ENCODE data around the gene TAGLN2.

TAGLN2 gene

DNA sequence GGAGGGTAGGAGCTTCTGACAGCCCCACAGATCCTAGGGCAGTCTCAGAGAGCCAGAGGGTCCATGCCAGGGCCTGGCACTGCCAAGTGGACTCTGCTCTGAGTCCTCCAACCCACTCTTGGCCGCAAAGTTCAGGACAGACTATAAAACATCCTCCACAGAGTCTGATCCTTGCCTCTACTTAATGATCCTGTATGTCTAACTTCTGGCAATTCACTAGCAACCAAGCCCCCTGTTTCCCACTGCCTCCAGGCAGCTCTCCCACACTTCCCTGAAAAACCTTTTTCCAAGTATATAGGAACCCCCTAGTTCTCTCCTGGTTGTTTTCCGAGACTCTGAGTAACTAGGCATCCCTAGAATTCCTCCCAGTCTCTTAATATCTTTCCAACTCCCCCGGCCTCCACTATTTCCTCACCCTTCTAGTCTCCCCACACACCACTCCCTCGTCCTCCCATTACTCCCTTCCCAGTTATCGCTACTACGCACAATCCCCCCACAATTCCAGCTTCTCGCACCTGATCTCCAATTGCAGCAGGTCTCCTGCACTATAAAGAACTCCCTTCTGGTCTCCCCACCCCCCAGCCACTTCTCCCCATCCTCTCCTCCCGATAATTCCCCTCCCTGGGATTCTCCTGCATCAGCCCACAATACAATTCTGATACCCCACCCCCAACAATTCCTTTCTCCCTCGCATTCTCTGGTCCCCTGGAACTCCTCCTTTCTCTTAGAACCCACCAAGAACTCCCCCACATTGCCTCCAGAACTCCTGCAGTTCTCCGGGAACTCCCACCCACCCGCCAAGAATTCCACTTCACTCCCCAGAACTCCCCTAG, 19.5 kb upstream of the TAGLN2 start:
- peaks cover 18% of the 10 kb centered on the region for H3K4me1 ChIP-seq
- H3K27me3 ChIP-seq (ENCODE audit: low read depth) = no peaks in the 10 kb centered on the region
- H3K4me3 ChIP-seq = peak overlapping the region; percentile 43
- H3K36me3 ChIP-seq (replicated peaks) = no peaks in the 10 kb centered on the region
- no peak for DNase-seq (ENCODE audit: low spot score in 2 of 2)
- no peaks in the 10 kb centered on the region for H3K9me3 ChIP-seq
- in situ Hi-C loops (cut with MboI; ENCODE audit: low sequenced_read_pairs) = loop anchor here (25.0 kb wide), 2 partner anchors 292 to 417 kb away; partner anchors contain the start of gene NHLH1

DNA sequence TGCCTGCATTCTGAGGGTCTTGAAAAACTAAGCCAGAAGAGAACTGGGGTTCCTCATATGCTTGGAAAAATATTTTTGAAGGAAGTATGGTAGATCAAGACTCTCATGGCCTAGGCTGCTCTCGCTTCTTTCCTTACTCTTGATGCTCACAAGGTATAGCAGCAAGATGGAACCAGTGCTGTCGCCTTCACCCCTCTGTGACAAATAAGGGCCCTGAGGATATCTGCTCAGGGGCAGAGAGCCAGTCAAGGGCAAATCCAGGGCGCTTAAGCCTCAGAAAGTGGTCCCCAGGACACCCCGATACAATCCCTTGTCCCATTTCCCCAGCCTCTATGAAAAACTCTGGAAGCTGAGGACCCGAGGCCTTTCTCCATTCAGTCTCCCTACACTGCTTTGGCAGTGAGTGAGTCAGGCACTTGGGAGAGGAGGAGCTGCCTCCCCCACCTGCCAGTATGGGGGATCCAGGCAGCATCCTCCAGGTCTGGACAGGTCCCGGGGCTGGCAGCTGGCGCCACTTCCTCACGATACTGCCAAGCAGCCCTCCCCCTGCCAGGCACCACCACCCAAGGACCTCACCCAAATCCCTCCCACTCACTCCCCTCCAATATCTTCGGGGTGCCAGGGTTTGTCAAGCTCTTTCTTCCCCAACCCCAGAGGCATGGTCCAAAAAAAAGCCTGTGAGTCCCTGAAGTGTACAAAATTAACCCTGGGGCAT, 18.8 kb upstream of the TAGLN2 start:
- in situ Hi-C loops (cut with MboI; ENCODE audit: low sequenced_read_pairs) = loop anchor here (25.0 kb wide), 2 partner anchors 293 to 418 kb away; partner anchors contain the start of gene NHLH1
- Histone ChIP-seq H3K27me3 (ENCODE audit: low read depth) (no peaks in the 10 kb centered on the region), H3K36me3 (replicated peaks) (no peaks in the 10 kb centered on the region), H3K4me3 (no peak overlapping the region), H3K9me3 (no peaks in the 10 kb centered on the region), H3K4me1 (peaks cover 21% of the 10 kb centered on the region)
- DNase-seq (ENCODE audit: low spot score in 2 of 2) = no peak

DNA sequence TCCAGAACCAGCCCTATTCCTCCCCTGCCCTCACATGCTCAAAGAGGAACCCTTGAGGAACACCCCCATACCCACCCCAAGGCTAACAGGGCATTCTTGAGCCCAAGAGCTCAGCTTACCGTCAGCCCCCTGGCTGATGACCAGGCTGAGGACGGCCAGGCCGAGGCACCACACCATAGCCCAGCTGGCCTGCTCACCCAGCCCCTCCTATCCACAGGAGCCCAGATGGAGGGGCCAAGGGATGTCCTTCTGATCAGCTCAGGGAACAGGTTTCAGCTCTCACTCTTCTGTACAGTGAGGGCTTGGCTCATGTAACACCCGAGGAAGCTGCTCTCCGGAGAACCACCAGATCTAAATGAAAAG, 18.0 kb upstream of the TAGLN2 start:
- no peaks in the 10 kb centered on the region for H3K27me3 ChIP-seq (ENCODE audit: low read depth)
- H3K4me1 ChIP-seq = peaks cover 23% of the 10 kb centered on the region
- in situ Hi-C loops (cut with MboI; ENCODE audit: low sequenced_read_pairs) = loop anchor here (25.0 kb wide), 2 partner anchors 294 to 419 kb away; partner anchors contain the start of gene NHLH1
- H3K4me3 ChIP-seq = no peak overlapping the region
- DNase-seq (ENCODE audit: low spot score in 2 of 2) = no peak
- no peaks in the 10 kb centered on the region for H3K9me3 ChIP-seq
- H3K36me3 ChIP-seq (replicated peaks) = no peaks in the 10 kb centered on the region

DNA sequence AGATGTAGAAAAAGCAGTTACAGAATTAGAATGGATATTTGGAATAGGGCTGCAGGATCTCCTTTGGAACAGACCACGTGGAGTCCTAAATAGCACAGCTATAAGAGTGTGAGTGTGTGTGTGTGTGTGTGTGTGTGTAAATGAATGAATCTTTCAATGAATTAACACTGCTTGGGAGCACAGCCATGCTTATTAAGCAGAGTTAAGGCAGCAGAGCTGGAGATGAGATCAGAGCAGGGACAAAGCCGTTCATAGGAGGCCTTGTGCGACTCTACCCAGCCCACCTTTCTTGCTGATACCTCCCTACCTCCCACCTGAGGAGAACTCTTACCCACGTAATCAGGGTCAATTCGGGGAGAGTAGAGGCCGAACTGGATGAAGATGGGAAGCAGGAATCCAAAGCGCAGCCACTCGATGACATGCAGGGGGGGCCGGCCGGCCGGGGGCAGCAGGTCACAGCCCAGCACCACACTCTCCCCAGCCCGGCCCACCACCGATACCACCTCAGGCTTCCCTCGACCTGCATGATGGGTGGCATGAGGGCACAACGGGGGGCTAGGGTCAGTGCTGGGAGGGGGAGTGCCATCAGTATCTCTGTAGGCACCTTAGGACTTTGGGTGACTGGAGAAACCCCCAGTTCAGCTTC, 17.4 kb upstream of the TAGLN2 start:
- no peaks in the 10 kb centered on the region for H3K27me3 ChIP-seq (ENCODE audit: low read depth)
- in situ Hi-C loops (cut with MboI; ENCODE audit: low sequenced_read_pairs) = loop anchor here (25.0 kb wide), 2 partner anchors 295 to 420 kb away; partner anchors contain the start of gene NHLH1
- peaks cover 27% of the 10 kb centered on the region for H3K4me1 ChIP-seq
- no peaks in the 10 kb centered on the region for H3K9me3 ChIP-seq
- no peak overlapping the region for H3K4me3 ChIP-seq
- H3K36me3 ChIP-seq (replicated peaks) = no peaks in the 10 kb centered on the region
- DNase-seq (ENCODE audit: low spot score in 2 of 2) = no peak

DNA sequence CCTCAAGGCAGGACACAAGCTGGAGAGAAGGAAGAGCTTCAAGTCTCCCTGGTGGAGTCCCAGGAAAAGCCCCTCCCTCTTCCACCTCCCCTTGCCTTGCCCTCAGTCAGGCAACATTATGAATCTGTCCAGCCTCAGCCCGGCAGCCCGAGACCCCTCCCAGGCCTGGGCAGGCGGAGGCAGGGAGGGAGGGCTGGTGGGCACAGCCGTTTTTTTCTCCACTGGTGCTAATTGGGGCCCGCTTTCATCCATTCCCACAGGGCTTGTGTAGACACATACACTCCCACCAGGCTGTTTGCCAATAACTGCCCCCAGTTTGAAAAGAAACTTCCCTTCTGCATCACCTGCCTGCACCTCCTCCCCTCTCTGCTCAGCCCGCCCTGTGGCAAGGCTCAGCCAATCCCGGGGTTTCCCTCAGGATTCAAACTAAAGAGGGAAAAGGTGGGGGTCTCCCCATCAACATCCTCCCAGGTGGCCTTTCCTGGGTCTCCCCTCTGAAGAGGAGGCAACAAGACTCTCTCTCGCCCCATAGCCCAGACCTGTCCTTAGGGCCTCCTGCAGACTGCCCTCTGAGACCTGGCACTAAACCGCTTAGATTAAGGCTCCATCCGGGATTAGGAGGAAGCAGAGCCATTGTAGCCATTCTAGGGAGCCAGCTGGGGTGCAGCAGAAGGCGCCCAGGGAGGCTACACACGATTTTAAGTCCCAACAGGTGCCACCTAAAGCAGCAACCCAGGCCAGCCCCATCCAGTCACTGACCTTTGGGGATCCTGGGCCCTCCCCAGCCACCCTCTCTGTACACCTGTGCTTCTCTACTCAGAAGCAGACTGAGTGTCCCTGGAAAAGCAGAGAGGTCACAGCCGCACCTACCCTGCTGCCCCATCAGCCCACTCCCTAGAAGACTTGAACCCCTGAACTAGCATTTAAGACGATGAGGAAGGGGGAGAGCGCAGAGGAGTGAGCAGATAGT, 16.6 kb upstream of the TAGLN2 start:
- no peaks in the 10 kb centered on the region for H3K27me3 ChIP-seq (ENCODE audit: low read depth)
- peaks cover 25% of the 10 kb centered on the region for H3K4me1 ChIP-seq
- in situ Hi-C loops (cut with MboI; ENCODE audit: low sequenced_read_pairs) = loop anchor here (25.0 kb wide), 2 partner anchors 295 to 420 kb away; partner anchors contain the start of gene NHLH1
- H3K36me3 ChIP-seq (replicated peaks) = no peaks in the 10 kb centered on the region
- no peaks in the 10 kb centered on the region for H3K9me3 ChIP-seq
- no peak overlapping the region for H3K4me3 ChIP-seq
- DNase-seq (ENCODE audit: low spot score in 2 of 2) = no peak

DNA sequence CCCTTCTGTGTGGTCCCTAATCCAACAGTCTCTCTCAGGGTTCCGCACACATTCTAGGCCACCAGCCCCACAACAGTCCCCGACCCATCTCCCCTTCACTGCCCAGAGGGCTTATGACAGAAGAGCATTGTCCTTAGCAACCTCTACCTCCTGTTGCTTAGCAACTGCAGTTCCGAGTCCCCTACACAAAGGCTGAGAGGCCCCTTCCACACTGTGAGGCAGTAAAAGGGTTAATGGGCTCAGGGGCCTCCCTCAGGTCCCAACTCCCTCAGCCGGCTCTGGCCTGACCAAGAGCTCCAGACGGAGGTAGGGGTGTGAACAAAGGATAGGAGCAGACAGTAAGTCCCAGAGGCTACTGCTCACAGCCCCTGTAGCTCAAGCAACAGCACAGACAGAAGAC, 15.8 kb upstream of the TAGLN2 start:
- no peaks in the 10 kb centered on the region for H3K27me3 ChIP-seq (ENCODE audit: low read depth)
- in situ Hi-C loops (cut with MboI; ENCODE audit: low sequenced_read_pairs) = loop anchor here (25.0 kb wide), 2 partner anchors 296 to 421 kb away; partner anchors contain the start of gene NHLH1
- no peak overlapping the region for H3K4me3 ChIP-seq
- H3K36me3 ChIP-seq (replicated peaks) = no peaks in the 10 kb centered on the region
- no peaks in the 10 kb centered on the region for H3K9me3 ChIP-seq
- peak; percentile 4 to 36 for DNase-seq (ENCODE audit: low spot score in 2 of 2)
- peaks cover 22% of the 10 kb centered on the region for H3K4me1 ChIP-seq

DNA sequence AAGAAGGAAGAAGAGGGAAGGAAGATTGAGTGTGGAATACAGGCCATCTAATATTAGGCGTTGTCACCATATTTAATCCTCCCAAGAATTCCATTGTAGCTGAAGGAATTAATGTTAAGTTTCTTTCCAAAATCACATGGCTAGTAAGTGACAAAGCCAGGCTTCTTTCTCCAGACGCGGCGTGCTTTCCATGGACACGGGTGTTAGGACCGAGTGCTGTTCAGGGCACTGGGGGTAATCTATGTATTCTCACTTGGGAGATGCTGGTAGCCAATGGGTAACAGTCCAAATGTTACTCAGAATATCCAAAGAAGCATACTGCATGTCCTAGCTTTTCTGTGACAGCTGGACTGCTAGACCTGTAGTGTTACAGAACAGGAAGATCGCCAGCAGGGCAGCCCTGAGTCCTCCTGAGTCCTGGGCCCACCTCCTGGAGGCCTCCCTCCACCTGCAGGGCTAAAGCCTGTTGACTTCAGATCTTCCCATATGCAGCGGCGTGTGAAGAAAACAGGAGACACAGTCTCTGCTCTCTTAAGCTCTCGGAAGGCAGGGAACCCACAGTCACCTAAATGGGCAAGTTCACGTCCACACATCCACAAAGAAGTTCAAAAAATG, 14.8 kb upstream of the TAGLN2 start:
- no peaks in the 10 kb centered on the region for H3K9me3 ChIP-seq
- no peak overlapping the region for H3K4me3 ChIP-seq
- no peak for DNase-seq (ENCODE audit: low spot score in 2 of 2)
- H3K4me1 ChIP-seq = peaks cover 15% of the 10 kb centered on the region
- no peaks in the 10 kb centered on the region for H3K36me3 ChIP-seq (replicated peaks)
- in situ Hi-C loops (cut with MboI; ENCODE audit: low sequenced_read_pairs) = loop anchor here (25.0 kb wide), 2 partner anchors 297 to 422 kb away; partner anchors contain the start of gene NHLH1
- H3K27me3 ChIP-seq (ENCODE audit: low read depth) = no peaks in the 10 kb centered on the region

DNA sequence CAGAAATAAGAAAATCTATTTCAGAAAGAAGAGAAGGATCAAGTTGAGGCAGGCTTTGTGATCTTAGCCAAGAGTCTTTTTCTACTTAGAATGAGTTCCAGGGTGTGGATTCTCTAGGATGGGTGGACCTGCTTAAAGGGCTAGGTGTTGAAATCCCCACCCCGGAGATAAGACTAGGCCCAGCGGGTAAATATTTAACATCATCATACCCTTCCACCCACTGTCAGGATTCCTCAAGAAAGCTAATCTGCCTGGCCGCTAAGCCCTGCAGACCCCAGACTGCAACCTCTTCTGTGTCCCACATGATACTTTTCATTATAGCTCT, 14.3 kb upstream of the TAGLN2 start:
- no peak for DNase-seq (ENCODE audit: low spot score in 2 of 2)
- in situ Hi-C loops (cut with MboI; ENCODE audit: low sequenced_read_pairs) = loop anchor here (5.0 to 25.0 kb wide), 4 partner anchors 68 to 423 kb away; partner anchors contain the start of genes KCNJ9 and NHLH1
- peaks cover 12% of the 10 kb centered on the region for H3K4me1 ChIP-seq
- H3K4me3 ChIP-seq = no peak overlapping the region
- no peaks in the 10 kb centered on the region for H3K9me3 ChIP-seq
- no peaks in the 10 kb centered on the region for H3K36me3 ChIP-seq (replicated peaks)
- H3K27me3 ChIP-seq (ENCODE audit: low read depth) = no peaks in the 10 kb centered on the region

DNA sequence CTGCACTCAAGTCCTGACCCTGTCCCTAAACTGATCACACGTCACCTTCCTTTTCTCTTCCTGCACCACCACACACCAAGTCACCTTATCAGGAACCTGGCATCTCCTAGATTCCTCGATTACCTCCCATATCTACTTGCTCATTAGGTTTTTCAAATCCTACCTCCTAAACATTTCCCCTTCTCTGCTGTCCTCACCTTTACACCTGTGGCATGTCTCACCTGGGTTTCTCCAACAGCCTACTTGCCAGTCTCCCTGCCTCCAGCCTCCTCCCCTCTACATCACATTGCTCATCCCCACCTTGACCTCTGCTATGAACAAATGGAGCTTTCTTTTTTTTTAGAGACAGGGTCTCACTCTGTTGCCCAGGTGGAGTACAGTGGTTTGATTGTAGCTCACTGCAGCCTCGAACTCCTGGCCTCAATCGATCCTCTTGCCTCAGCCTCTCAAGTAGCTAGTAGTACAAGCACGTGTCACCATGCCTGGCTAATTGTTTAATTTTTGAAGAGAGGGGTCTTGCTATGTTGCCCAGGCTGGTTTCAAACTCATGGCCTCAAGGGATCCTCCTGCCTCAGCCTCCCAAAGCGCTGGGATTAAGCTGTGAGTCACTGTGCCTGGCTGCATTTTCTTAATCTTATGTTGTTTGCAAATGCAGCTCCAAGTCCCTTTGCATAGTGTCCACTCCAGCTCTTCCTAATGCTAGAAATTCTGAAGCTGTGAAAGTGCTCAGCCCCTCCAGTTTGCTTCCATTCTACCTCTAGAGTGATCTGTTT, 13.8 kb upstream of the TAGLN2 start:
- Histone ChIP-seq H3K27me3 (ENCODE audit: low read depth) (no peaks in the 10 kb centered on the region), H3K36me3 (replicated peaks) (no peaks in the 10 kb centered on the region), H3K4me1 (peaks cover 12% of the 10 kb centered on the region), H3K9me3 (no peaks in the 10 kb centered on the region), H3K4me3 (no peak overlapping the region)
- in situ Hi-C loops (cut with MboI; ENCODE audit: low sequenced_read_pairs) = loop anchor here (5.0 to 25.0 kb wide), 4 partner anchors 68 to 423 kb away; partner anchors contain the start of genes KCNJ9 and NHLH1
- DNase-seq (ENCODE audit: low spot score in 2 of 2) = no peak

DNA sequence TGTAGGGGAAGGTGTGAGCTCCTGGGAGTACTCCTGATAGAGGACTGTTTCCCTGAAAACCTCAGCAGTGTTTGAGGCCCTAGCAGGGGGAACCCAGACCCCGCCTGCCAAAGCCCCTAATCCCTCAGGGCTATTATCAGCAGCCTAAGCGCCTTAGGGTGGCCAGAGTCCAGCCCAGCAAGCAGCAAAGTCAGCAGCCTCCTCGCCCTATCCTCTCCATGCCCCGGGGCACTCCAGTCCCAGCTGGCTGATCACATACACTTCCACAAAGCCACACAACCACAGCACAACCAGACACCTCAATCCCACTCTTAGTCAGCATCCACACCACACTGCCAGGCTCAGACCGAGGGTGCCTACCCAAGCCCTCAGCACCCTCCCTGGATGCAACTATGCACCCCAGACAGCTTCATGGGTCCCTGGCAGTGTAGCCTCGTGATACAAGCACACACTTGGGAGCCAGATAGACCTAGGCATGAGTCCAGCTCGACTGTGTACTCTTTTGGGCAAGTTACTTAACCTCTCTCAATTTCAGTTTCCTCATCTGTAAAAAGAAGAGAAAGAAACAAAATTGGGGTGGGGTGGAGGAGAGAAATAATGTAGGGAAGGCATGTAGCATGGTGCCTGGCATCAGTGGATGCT, 13.0 kb upstream of the TAGLN2 start:
- in situ Hi-C loops (cut with MboI; ENCODE audit: low sequenced_read_pairs) = loop anchor here (5.0 to 25.0 kb wide), 4 partner anchors 69 to 424 kb away; partner anchors contain the start of genes KCNJ9 and NHLH1
- Histone ChIP-seq H3K9me3 (no peaks in the 10 kb centered on the region), H3K4me3 (no peak overlapping the region), H3K4me1 (peaks cover 12% of the 10 kb centered on the region), H3K36me3 (replicated peaks) (no peaks in the 10 kb centered on the region), H3K27me3 (ENCODE audit: low read depth) (no peaks in the 10 kb centered on the region)
- DNase-seq (ENCODE audit: low spot score in 2 of 2) = peak in 1 of 2 experiments; percentile 46

DNA sequence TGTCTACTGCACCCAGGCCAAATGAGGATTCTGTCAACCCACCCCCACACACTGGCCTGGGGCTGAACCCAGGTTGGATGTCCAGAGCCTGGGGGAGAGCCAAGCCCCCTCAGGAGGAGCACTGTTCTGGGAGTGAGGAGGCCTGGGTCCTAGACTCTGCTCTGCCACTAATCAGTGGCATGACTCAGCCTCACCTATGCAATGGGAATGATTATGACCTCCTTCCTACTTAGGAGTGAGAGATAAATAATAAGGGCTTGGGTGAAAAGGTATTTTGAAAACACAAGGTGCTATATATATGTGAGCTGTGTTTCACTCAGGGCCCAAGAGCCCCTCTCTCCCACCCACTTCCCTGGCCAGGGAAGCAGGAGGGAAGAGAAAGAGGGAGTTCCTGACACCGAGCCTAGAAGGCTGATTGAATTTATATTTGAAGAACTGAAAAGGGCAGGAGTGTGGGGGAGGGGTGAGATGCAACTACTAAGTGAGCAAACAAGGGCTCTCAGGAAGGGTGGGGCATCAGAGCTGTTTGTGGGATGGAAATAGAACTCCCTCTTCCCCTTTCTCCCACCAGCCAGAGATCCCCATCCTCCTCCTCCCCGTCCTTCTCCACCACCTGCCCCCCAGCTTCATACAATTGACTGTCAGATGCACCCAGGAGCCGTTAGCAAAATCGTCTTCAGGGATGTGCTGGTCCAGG, 11.9 kb upstream of the TAGLN2 start:
- Histone ChIP-seq H3K4me1 (peaks cover 12% of the 10 kb centered on the region), H3K4me3 (no peak overlapping the region), H3K9me3 (no peaks in the 10 kb centered on the region), H3K27me3 (ENCODE audit: low read depth) (no peaks in the 10 kb centered on the region), H3K36me3 (replicated peaks) (no peaks in the 10 kb centered on the region)
- peak in 1 of 2 experiments; percentile 33 for DNase-seq (ENCODE audit: low spot score in 2 of 2)
- in situ Hi-C loops (cut with MboI; ENCODE audit: low sequenced_read_pairs) = loop anchor here (5.0 to 25.0 kb wide), 4 partner anchors 70 to 425 kb away; partner anchors contain the start of genes KCNJ9 and NHLH1

All from HAP-1 (cell line).